Epithelial cell of esophagus (primary cell): Measurements from ENCODE around the gene HYLS1.

Source experiments
- DNase-seq: peaks from one replicate; pipeline ENCODE4 v3.0.0; 2010; ENCODE audit warnings: low read depth
- H3K4me3 ChIP-seq: 2 replicates; pipeline ENCODE4 v1.5.1; 2011; ENCODE audit warnings: mild to moderate bottlenecking, low read length, control low read depth
- TF ChIP-seq, protein P1 (sequence below): IDR thresholded peaks from 2 replicates; pipeline ENCODE4 v1.5.1; 2011; ENCODE audit warnings: low read depth, mild to moderate bottlenecking, low read length, control low read depth, inconsistent platforms; ENCODE audit not compliant: insufficient read depth; ENCODE audit errors: missing control alignments

Gene HYLS1

GRCh38 chr11:125926682-125927081, 39.2 kb downstream of the HYLS1 start:
- no peak overlapping the region for H3K4me3 ChIP-seq
- TF ChIP-seq, protein P1, sequence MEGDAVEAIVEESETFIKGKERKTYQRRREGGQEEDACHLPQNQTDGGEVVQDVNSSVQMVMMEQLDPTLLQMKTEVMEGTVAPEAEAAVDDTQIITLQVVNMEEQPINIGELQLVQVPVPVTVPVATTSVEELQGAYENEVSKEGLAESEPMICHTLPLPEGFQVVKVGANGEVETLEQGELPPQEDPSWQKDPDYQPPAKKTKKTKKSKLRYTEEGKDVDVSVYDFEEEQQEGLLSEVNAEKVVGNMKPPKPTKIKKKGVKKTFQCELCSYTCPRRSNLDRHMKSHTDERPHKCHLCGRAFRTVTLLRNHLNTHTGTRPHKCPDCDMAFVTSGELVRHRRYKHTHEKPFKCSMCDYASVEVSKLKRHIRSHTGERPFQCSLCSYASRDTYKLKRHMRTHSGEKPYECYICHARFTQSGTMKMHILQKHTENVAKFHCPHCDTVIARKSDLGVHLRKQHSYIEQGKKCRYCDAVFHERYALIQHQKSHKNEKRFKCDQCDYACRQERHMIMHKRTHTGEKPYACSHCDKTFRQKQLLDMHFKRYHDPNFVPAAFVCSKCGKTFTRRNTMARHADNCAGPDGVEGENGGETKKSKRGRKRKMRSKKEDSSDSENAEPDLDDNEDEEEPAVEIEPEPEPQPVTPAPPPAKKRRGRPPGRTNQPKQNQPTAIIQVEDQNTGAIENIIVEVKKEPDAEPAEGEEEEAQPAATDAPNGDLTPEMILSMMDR = no peak
- DNase-seq = no peak

DNA sequence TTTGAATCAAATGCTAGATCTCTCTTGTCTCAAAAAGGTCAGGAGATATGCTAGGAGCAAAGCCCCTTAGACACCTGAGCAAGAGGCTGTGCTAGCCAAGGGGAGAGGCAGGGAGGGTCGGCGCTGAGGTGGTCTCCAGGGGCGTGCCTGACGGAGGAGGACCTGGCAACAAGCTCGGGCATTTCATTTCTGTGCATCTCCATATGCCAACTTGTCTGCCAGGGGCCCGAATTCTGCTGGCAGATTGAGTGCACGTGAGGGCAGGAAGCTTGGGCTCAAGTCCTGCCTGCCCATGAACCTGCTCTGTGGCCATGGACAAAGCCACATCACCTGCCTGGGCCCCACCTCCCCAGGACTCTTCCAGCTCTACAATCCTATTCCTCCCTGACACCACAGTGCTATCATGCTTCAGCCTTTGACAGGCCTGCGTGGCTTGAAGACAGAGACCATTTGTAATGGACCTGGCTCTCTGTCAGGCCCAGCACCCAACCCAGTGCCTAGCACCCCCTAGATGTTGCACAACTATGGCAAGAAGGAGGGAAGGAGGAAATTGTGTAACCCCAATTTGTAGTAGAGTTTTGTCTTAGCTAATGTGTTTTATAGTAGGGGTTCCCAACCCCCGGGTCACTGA, 42.1 kb downstream of the HYLS1 start:
- no peak for DNase-seq
- TF ChIP-seq, protein P1 = no peak
- H3K4me3 ChIP-seq = no peak overlapping the region

GRCh38 chr11:125930076-125930450, 42.6 kb downstream of the HYLS1 start:
- DNase-seq = no peak
- TF ChIP-seq, protein P1 = no peak
- no peak overlapping the region for H3K4me3 ChIP-seq

- DNase-seq = no peak
- H3K4me3 ChIP-seq = no peak overlapping the region
- TF ChIP-seq, protein P1 = no peak
These were observed 43.6 kb downstream of the HYLS1 start for GRCh38 chr11:125931116-125931515.

- no peak for DNase-seq
- no peak overlapping the region for H3K4me3 ChIP-seq
- TF ChIP-seq, protein P1 = no peak
These were observed 44.2 kb downstream of the HYLS1 start for GRCh38 chr11:125931668-125932067.

- H3K4me3 ChIP-seq = no peak overlapping the region
- TF ChIP-seq, protein P1 = no peak
- no peak for DNase-seq
These were observed 44.8 kb downstream of the HYLS1 start for GRCh38 chr11:125932301-125932700.
